Stimulated activated CD4-positive, alpha-beta T cell treated with anti-CD3 and anti-CD28 coated beads, TNF-alpha, amount 100 ng/mL, for 1 hour (primary cell): ENCODE measurements around the gene KCNT2.

Experiments used
- DNase-seq, 3 donors: peaks; one replicate each; pipeline ENCODE4 v3.0.0-alpha.2; 2020; ENCODE audit warnings: low read depth in 3 of 3, low spot score in 1 of 3

The KCNT2 gene

DNA sequence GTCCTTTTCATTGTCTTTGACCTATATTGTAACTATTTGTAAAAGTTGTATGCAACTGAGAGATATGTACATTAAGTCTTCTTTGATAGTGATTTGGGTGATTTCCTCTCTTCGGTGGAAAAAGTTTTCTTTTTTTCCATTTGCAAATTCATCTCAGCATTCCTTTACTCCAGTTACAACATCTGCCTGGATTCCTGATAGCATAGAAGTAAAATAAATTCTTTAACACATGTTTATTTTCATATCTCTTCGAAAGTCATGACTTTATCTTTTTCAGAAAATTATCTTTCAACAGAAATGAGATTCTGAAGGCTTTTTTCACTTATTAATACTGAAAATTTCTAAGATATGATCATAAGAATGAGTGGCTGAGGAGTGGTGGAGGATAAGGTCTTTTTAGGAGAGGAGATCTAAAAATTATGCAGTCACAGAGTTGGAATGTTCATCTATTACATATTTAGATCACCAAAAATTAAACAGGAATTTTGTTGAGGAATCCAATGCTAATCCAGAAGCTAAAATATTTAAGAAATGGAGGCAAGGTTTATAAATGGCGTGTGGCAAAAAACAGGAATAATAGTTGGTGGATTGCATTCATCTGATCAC, 400.5 kb downstream of the KCNT2 start:
- no peak for DNase-seq

GRCh38 chr1:196205882-196206281, 402.4 kb downstream of the KCNT2 start:
- no peak for DNase-seq

GRCh38 chr1:196196486-196196885, 411.8 kb downstream of the KCNT2 start:
- no peak for DNase-seq

GRCh38 chr1:196193896-196194559, 414.2 kb downstream of the KCNT2 start:
- DNase-seq, result no peak

DNA sequence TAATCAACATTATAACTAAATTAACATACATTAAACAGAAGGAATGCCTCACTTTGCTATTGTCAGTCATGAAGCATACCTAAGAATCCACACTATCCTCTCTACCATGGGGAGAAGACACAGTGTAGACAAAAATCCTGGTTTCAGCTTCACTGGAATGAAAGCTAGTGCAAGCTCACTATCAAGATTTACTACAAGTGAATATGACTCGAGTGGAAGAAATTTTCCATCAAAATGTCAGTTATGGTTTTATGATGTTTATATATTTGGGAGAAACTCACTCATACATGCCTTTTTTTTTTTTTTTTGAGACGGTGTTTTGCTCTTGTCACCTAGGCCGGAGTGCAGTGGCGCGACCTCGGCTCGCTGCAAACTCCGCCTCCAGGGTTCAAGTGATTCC, 424.3 kb downstream of the KCNT2 start:
- no peak for DNase-seq

DNA sequence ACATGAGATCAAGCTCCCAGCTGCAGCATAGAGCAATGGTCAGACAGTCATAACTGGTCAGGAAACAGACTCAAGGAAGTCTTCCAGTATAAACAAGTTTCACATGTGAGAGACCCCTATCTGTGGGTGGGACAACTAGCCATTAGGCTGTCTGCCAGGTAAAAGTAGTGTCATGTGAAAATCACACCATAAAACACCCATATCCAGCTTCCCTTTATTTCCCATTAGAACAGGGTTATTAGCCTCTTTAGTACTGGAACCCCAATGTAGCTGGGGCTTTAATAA, 426.7 kb downstream of the KCNT2 start:
- no peak for DNase-seq

- no peak for DNase-seq
Measured at GRCh38 chr1:196180847-196181593, 427.2 kb downstream of the KCNT2 start.

- no peak for DNase-seq
Measured at GRCh38 chr1:196178083-196178635, 430.1 kb downstream of the KCNT2 start.
